GM20431 (cell line): ENCODE results near the gene NGF.

Experiments used
- in situ Hi-C: fragments of 300-500 bp; cut with MseI, MboI; formaldehyde crosslinking; loops from one replicate; pipeline ENCODE4 v1.15.0; 2020; ENCODE audit warnings: low sequenced_read_pairs; ENCODE audit not compliant: unreplicated experiment

NGF gene

GRCh38 chr1:115246526-115246925 lies 91.5 kb downstream of the NGF start:
- in situ Hi-C loops, result no loop called here

- in situ Hi-C loops, result no loop called here
Observed at GRCh38 chr1:115245227-115245626, 92.8 kb downstream of the NGF start.

- in situ Hi-C loops, result no loop called here
Observed at GRCh38 chr1:115242543-115242942, 95.5 kb downstream of the NGF start.

GRCh38 chr1:115241309-115241708 lies 96.7 kb downstream of the NGF start:
- in situ Hi-C loops, result no loop called here

- in situ Hi-C loops, result no loop called here
Observed at GRCh38 chr1:115240297-115240696, 97.8 kb downstream of the NGF start.

GRCh38 chr1:115239426-115239825 lies 98.6 kb downstream of the NGF start:
- in situ Hi-C loops, result no loop called here

- in situ Hi-C loops, result no loop called here
Observed at GRCh38 chr1:115239148-115239422, 99.0 kb downstream of the NGF start.

- in situ Hi-C loops, result no loop called here
Observed at GRCh38 chr1:115238336-115239147, 99.5 kb downstream of the NGF start.

- in situ Hi-C loops, result no loop called here
Observed at GRCh38 chr1:115237507-115237906, 100.5 kb downstream of the NGF start.

- in situ Hi-C loops, result no loop called here
Observed at GRCh38 chr1:115237023-115237422, 101.0 kb downstream of the NGF start.
